ENCODE measurements around the gene PIM2. TPM values are rescaled to one million over a fixed set of nuclear protein-coding genes. Genes with fewer than 3 reads are reported as not detected.

PIM2 gene
- total and polyA plus RNA-seq, 5 experiments from 2014 or later = 126 to 331 (median 170) TPM

- Mint-ChIP-seq H3K27me3 (no peaks in the 10 kb centered on the region), H3K9me3 (peaks cover 0 to 6% (median 0%) of the 10 kb centered on the region in 9 donors), H3K27ac (peak overlapping the region; percentile 87 to 99 (median 98)), H3K36me3 (peaks cover 5 to 40% (median 24%) of the 10 kb centered on the region in 3 donors), H3K4me1 (peaks cover 28 to 65% (median 60%) of the 10 kb centered on the region in 4 donors), H3K4me3 (peak overlapping the region in 9 of 10 donors; percentile 28 to 72 (median 56))
- DNase-seq (peak in 6 of 10 donors; percentile 41 to 74 (median 64)), ATAC-seq (peak; percentile 17 to 18)
- POLR2A ChIA-PET = interaction anchor here (0.6 to 13.3 kb wide), 3 partner anchors 12 to 225 kb away, joined by 3 to 276 read pairs (median 5); partner anchors contain the start of gene PIM2
Measured at GRCh38 chrX:48934581-48935300, 15.9 kb upstream of the PIM2 start.

GRCh38 chrX:48933757-48934156 is 14.9 kb upstream of the PIM2 start:
- peaks cover 19 to 56% (median 50%) of the 10 kb centered on the region in 4 donors for H3K4me1 Mint-ChIP-seq

GRCh38 chrX:48927736-48928382 is 9.0 kb upstream of the PIM2 start:
- H3K4me3 Mint-ChIP-seq = no peak overlapping the region
- ATAC-seq (no peak), DNase-seq (no peak)
- H3K27me3 Mint-ChIP-seq = no peaks in the 10 kb centered on the region
- H3K36me3 Mint-ChIP-seq = peaks cover 0 to 48% (median 19%) of the 10 kb centered on the region in 3 donors
- POLR2A ChIA-PET = interaction anchor here (0.6 to 11.5 kb wide), 3 partner anchors 8 to 74 kb away, joined by 4 to 276 read pairs (median 5); partner anchors contain the start of gene GRIPAP1
- peak overlapping the region in 3 of 10 donors; percentile 17 to 48 (median 17) for H3K27ac Mint-ChIP-seq
- H3K9me3 Mint-ChIP-seq = no peaks in the 10 kb centered on the region
- peaks cover 9 to 41% (median 24%) of the 10 kb centered on the region in 4 donors for H3K4me1 Mint-ChIP-seq

More at GRCh38 chrX:48933757-48934156, 14.9 kb upstream of the PIM2 start:
- ATAC-seq = no peak
- peak overlapping the region in 8 of 10 donors; percentile 10 to 72 (median 41) for H3K4me3 Mint-ChIP-seq
- H3K36me3 Mint-ChIP-seq = peaks cover 5 to 44% (median 24%) of the 10 kb centered on the region in 3 donors
- no peak for DNase-seq
- H3K27ac Mint-ChIP-seq = peak overlapping the region; percentile 87 to 99 (median 98)
- H3K9me3 Mint-ChIP-seq = peaks cover 0 to 6% (median 0%) of the 10 kb centered on the region in 9 donors
- H3K27me3 Mint-ChIP-seq = no peaks in the 10 kb centered on the region
- POLR2A ChIA-PET = interaction anchor here (1.1 to 13.3 kb wide), 2 partner anchors 11 to 17 kb away, joined by 3 to 276 read pairs; partner anchors contain the start of gene PIM2

- Mint-ChIP-seq H3K36me3 (peaks cover 0 to 49% (median 20%) of the 10 kb centered on the region in 3 donors), H3K9me3 (no peaks in the 10 kb centered on the region), H3K27ac (peak overlapping the region in 1 of 10 donors; percentile 34), H3K27me3 (no peaks in the 10 kb centered on the region), H3K4me1 (peaks cover 9 to 44% (median 25%) of the 10 kb centered on the region in 4 donors), H3K4me3 (no peak overlapping the region)
- no peak for ATAC-seq
- DNase-seq = no peak
- POLR2A ChIA-PET = interaction anchor here (0.6 to 11.5 kb wide), 3 partner anchors 7 to 75 kb away, joined by 4 to 276 read pairs (median 5); partner anchors contain the start of gene GRIPAP1
Measured at GRCh38 chrX:48927123-48927522, 8.3 kb upstream of the PIM2 start.

DNA sequence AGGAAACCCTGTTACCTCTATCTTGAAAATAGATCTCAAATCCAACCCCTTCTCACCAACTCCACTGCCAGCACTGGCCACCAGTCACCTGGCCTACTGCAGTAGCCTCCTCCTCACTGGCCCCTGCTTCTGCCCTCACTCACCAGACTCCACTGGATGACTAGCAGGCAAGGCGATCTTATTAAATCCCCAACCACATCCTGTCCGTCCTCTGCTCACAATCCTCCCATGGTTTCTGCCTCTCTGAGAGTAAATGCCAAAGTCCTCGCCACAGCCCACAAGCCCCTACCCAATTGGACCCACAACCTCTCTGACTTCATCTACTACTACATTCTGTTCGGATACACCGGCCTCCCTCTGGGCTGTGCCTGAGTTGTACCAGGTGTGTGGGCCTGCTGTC is 5.4 kb upstream of the PIM2 start:
- Mint-ChIP-seq H3K9me3 (no peaks in the 10 kb centered on the region), H3K27me3 (no peaks in the 10 kb centered on the region), H3K27ac (peak overlapping the region; percentile 61 to 91 (median 80)), H3K4me3 (peak overlapping the region in 7 of 10 donors; percentile 31 to 58 (median 52)), H3K36me3 (peaks cover 0 to 39% (median 15%) of the 10 kb centered on the region in 3 donors), H3K4me1 (peaks cover 18 to 67% (median 44%) of the 10 kb centered on the region in 4 donors)
- ATAC-seq = no peak
- no peak for DNase-seq
- POLR2A ChIA-PET = interaction anchor here (11.5 kb wide), 1 partner anchor 15 kb away, joined by 276 read pairs; no protein-coding TSS in a partner anchor

DNA sequence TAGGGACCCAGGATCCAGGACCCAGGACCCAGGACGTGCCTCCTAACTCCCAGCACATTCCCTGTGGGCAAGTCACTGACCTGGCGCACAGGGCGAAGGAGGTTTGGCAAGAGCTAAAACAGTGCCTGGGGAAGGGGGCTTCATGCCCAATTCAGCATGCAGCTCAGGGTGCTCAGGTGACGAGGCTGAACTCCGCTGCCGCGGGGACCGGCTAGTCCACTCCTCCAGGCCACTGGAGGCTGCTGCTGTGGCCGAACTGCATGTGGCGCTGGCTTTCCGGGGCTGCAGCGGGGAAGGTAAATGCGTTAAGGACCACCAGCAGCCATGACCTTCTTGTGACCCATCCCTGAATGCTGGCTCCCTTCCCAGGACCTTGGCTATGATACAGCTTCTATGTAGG is 4.9 kb upstream of the PIM2 start:
- POLR2A ChIA-PET = interaction anchor here (6.3 to 11.5 kb wide), 2 partner anchors 15 to 34 kb away, joined by 37 to 276 read pairs; partner anchors contain the start of gene OTUD5
- DNase-seq (no peak), ATAC-seq (no peak)
- peaks cover 0 to 40% (median 15%) of the 10 kb centered on the region in 3 donors for H3K36me3 Mint-ChIP-seq
- H3K4me1 Mint-ChIP-seq = peaks cover 18 to 67% (median 44%) of the 10 kb centered on the region in 4 donors
- no peaks in the 10 kb centered on the region for H3K27me3 Mint-ChIP-seq
- no peaks in the 10 kb centered on the region for H3K9me3 Mint-ChIP-seq
- peak overlapping the region in 2 of 10 donors; percentile 49 to 57 for H3K4me3 Mint-ChIP-seq
- peak overlapping the region; percentile 61 to 91 (median 80) for H3K27ac Mint-ChIP-seq

GRCh38 chrX:48920718-48921104 is 1.9 kb upstream of the PIM2 start:
- H3K36me3 Mint-ChIP-seq = peaks cover 11 to 54% (median 31%) of the 10 kb centered on the region in 3 donors

DNA sequence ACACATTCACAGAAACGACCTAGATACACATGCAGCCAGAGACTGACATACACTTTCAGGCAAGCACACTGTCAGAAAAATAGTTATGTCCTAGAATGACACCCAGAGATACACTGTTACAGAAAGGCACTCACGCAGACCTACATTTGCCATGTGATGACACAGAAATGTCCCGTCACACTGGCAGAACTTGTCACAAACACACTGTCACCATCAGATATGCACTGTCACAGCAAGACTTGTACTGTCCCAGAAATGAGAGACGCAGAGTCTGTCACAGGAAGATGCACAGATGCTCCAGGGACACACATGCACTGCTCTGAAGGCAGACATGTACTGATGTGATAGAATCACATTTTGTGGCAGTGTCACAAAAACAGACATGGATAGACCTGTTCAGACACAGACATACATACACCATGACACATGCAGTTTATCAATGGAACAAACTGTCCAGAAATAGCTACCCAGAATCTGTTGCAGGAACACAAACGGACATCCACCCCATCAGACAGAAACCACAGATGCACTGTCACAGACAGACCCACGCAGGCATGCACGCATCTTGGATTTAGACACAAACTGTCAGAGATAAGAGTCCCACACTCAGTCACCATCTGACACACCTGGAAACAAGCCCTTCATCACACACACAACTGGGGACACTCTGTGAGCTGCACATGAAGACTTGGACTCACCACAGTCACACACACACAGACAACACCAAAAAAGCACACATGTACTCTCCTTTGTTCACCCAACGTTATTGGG is 1.3 kb upstream of the PIM2 start:
- no peaks in the 10 kb centered on the region for H3K9me3 Mint-ChIP-seq
- POLR2A ChIA-PET = interaction anchor here (0.8 to 11.5 kb wide), 8 partner anchors 8 to 118 kb away, joined by 3 to 276 read pairs (median 8); partner anchors contain the start of genes HDAC6, OTUD5, PQBP1 and TIMM17B
- DNase-seq = peak in 6 of 10 donors; percentile 31 to 68 (median 46)
- H3K27me3 Mint-ChIP-seq = peaks cover 0 to 2% (median 0%) of the 10 kb centered on the region in 5 donors
- H3K4me1 Mint-ChIP-seq = peaks cover 20 to 61% (median 40%) of the 10 kb centered on the region in 4 donors
- peak overlapping the region; percentile 87 to 99 (median 97) for H3K27ac Mint-ChIP-seq
- peak overlapping the region; percentile 95 to 99 (median 98) for H3K4me3 Mint-ChIP-seq
- peak; percentile 7 to 18 for ATAC-seq
- peaks cover 11 to 55% (median 26%) of the 10 kb centered on the region in 3 donors for H3K36me3 Mint-ChIP-seq

More at GRCh38 chrX:48920718-48921104, 1.9 kb upstream of the PIM2 start:
- peak overlapping the region; percentile 87 to 99 (median 97) for H3K27ac Mint-ChIP-seq
- H3K9me3 Mint-ChIP-seq = no peaks in the 10 kb centered on the region
- H3K27me3 Mint-ChIP-seq = peaks cover 0 to 2% (median 0%) of the 10 kb centered on the region in 5 donors
- DNase-seq = no peak
- H3K4me1 Mint-ChIP-seq = peaks cover 20 to 60% (median 39%) of the 10 kb centered on the region in 4 donors
- H3K4me3 Mint-ChIP-seq = peak overlapping the region; percentile 95 to 99 (median 98)
- POLR2A ChIA-PET = interaction anchor here (0.7 to 11.5 kb wide), 6 partner anchors 9 to 119 kb away, joined by 3 to 276 read pairs (median 10); partner anchors contain the start of genes HDAC6, OTUD5 and SLC35A2
- ATAC-seq = no peak

GRCh38 chrX:48919360-48919841 is 577 bp upstream of the PIM2 start:
- POLR2A ChIA-PET = interaction anchor here (0.6 to 11.5 kb wide), 9 partner anchors 8 to 38 kb away, joined by 3 to 276 read pairs (median 7); partner anchors contain the start of genes OTUD5, PQBP1 and TIMM17B
- Mint-ChIP-seq H3K36me3 (peaks cover 11 to 61% (median 24%) of the 10 kb centered on the region in 3 donors), H3K27ac (peak overlapping the region; percentile 87 to 99 (median 97)), H3K4me1 (peaks cover 18 to 66% (median 44%) of the 10 kb centered on the region in 4 donors), H3K27me3 (peaks cover 0 to 2% (median 0%) of the 10 kb centered on the region in 5 donors), H3K4me3 (peak overlapping the region; percentile 95 to 99 (median 98)), H3K9me3 (no peaks in the 10 kb centered on the region)
- DNase-seq = peak in 6 of 10 donors; percentile 25 to 71 (median 46)
- peak; percentile 21 to 25 for ATAC-seq

GRCh38 chrX:48918301-48918642 is 552 bp downstream of the PIM2 start:
- H3K27me3 Mint-ChIP-seq = peaks cover 0 to 2% (median 0%) of the 10 kb centered on the region in 5 donors
- ATAC-seq = no peak
- H3K4me3 Mint-ChIP-seq = peak overlapping the region; percentile 95 to 99 (median 98)
- H3K4me1 Mint-ChIP-seq = peaks cover 14 to 70% (median 46%) of the 10 kb centered on the region in 4 donors
- no peaks in the 10 kb centered on the region for H3K9me3 Mint-ChIP-seq
- peaks cover 11 to 62% (median 21%) of the 10 kb centered on the region in 3 donors for H3K36me3 Mint-ChIP-seq
- POLR2A ChIA-PET = interaction anchor here (1.5 to 11.5 kb wide), 5 partner anchors 13 to 286 kb away, joined by 4 to 276 read pairs (median 14); partner anchors contain the start of genes OTUD5, PQBP1 and TIMM17B
- no peak for DNase-seq
- peak overlapping the region; percentile 87 to 99 (median 97) for H3K27ac Mint-ChIP-seq
